ENCODE results near the gene GIMAP7.

- TF ChIP-seq, protein P1, sequence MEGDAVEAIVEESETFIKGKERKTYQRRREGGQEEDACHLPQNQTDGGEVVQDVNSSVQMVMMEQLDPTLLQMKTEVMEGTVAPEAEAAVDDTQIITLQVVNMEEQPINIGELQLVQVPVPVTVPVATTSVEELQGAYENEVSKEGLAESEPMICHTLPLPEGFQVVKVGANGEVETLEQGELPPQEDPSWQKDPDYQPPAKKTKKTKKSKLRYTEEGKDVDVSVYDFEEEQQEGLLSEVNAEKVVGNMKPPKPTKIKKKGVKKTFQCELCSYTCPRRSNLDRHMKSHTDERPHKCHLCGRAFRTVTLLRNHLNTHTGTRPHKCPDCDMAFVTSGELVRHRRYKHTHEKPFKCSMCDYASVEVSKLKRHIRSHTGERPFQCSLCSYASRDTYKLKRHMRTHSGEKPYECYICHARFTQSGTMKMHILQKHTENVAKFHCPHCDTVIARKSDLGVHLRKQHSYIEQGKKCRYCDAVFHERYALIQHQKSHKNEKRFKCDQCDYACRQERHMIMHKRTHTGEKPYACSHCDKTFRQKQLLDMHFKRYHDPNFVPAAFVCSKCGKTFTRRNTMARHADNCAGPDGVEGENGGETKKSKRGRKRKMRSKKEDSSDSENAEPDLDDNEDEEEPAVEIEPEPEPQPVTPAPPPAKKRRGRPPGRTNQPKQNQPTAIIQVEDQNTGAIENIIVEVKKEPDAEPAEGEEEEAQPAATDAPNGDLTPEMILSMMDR (conservative IDR thresholded peaks at IDR 0.05), result no peak
- TF ChIP-seq ZFX (IDR thresholded peaks at IDR 0.05), result no peak
These were observed 49.3 kb upstream of the GIMAP7 start for GRCh38 chr7:150465414-150465813.

Data from C4-2B (cell line).